DND-41 (cell line): ENCODE results near the gene FAM32A.

Source experiments
- CTCF ChIP-seq: IDR thresholded peaks from 2 replicates; pipeline ENCODE4 v1.5.1; 2012; ENCODE audit warnings: borderline replicate concordance, low read length, moderate library complexity, mild to moderate bottlenecking; ENCODE audit not compliant: poor library complexity, severe bottlenecking; ENCODE audit errors: extremely low read depth
- EZH2 ChIP-seq: IDR thresholded peaks from 3 replicates; pipeline ENCODE4 v1.6.1; 2012; ENCODE audit warnings: borderline replicate concordance, low read depth, mild to moderate bottlenecking, moderate library complexity, low read length, inconsistent platforms; ENCODE audit not compliant: severe bottlenecking

GRCh38 chr19:16197188-16197621 lies 12.0 kb downstream of the FAM32A start:
- no peak for TF ChIP-seq CTCF
- TF ChIP-seq EZH2 = no peak
